HepG2 (cell line): ENCODE measurements around the gene CREG2. TPM values are rescaled to one million over a fixed set of nuclear protein-coding genes. Genes with fewer than 3 reads are reported as not detected.
A peak's percentile ranks its signal among the peaks of the same experiment; 100 is the strongest.

Experiments used
- HBP1 ChIP-seq: IDR thresholded peaks from 2 replicates; pipeline ENCODE4 v1.6.1; 2016; ENCODE audit warnings: low read depth, control low read depth
- HNRNPUL1 ChIP-seq: fragments of 200-400 bp; formaldehyde crosslinking; IDR thresholded peaks from 2 replicates; pipeline ENCODE4 v1.6.1; 2017; ENCODE audit warnings: low read depth, mild to moderate bottlenecking, low read length, moderate library complexity
- JUND ChIP-seq: sonication (generic); formaldehyde crosslinking; IDR thresholded peaks from 2 replicates; pipeline ENCODE4 v1.8.0; 2022; ENCODE audit warnings: mild to moderate bottlenecking, missing genetic modification reagents
- MBD4 ChIP-seq: IDR thresholded peaks from 2 replicates; pipeline ENCODE4 v1.6.1; 2012; ENCODE audit warnings: low read length, inconsistent platforms, borderline replicate concordance
- MIER2 ChIP-seq: IDR thresholded peaks from 2 replicates; pipeline ENCODE4 v1.6.1; 2016; ENCODE audit warnings: missing biosample characterization, missing genetic modification reagents
- NFKB2 ChIP-seq: sonication (generic); formaldehyde crosslinking; IDR thresholded peaks from 2 replicates; pipeline ENCODE4 v1.4.0; 2020; ENCODE audit warnings: missing genetic modification reagents, borderline replicate concordance
- PHF8 ChIP-seq: sonication (generic); formaldehyde crosslinking; IDR thresholded peaks from 2 replicates; pipeline ENCODE4 v1.5.0; 2020; ENCODE audit warnings: missing genetic modification reagents
- POGZ ChIP-seq: sonication (generic); formaldehyde crosslinking; IDR thresholded peaks from 2 replicates; pipeline ENCODE4 v1.4.0; 2020; ENCODE audit warnings: mild to moderate bottlenecking, missing genetic modification reagents
- SMYD3 ChIP-seq: sonication (generic); formaldehyde crosslinking; IDR thresholded peaks from 2 replicates; pipeline ENCODE4 v1.8.1; 2023; ENCODE audit warnings: mild to moderate bottlenecking, missing genetic modification reagents
- TCF7L2 ChIP-seq: IDR thresholded peaks from 2 replicates; pipeline ENCODE4 v1.6.1; 2011; ENCODE audit warnings: mild to moderate bottlenecking, low read depth, low read length, moderate library complexity
- THAP11 ChIP-seq: IDR thresholded peaks from 2 replicates; pipeline ENCODE4 v1.6.1; 2016; ENCODE audit warnings: missing biosample characterization, missing genetic modification reagents
- ZMYM3 ChIP-seq: sonication (generic); formaldehyde crosslinking; IDR thresholded peaks from 2 replicates; pipeline ENCODE4 v1.5.1; 2020; ENCODE audit warnings: mild to moderate bottlenecking, missing genetic modification reagents
- ZNF331 ChIP-seq: sonication (generic); formaldehyde crosslinking; IDR thresholded peaks from 2 replicates; pipeline ENCODE4 v1.4.0; 2020; ENCODE audit warnings: missing genetic modification reagents
- ZNF335 ChIP-seq: sonication (generic); formaldehyde crosslinking; IDR thresholded peaks from 2 replicates; pipeline ENCODE4 v1.4.0; 2020; ENCODE audit warnings: missing genetic modification reagents
- ZNF512 ChIP-seq: sonication (generic); formaldehyde crosslinking; IDR thresholded peaks from 2 replicates; pipeline ENCODE4 v1.4.0; 2020; ENCODE audit warnings: mild to moderate bottlenecking, missing genetic modification reagents
- ZNF709 ChIP-seq: sonication (generic); formaldehyde crosslinking; IDR thresholded peaks from 2 replicates; pipeline ENCODE4 v1.5.0; 2020; ENCODE audit warnings: mild to moderate bottlenecking, missing genetic modification reagents
- polyA plus RNA-seq, 8 experiments: library from polyadenylated mRNA; depleted of rRNA in 3 of 8; stranded (reverse) in 7 of 8; unstranded in 1 of 8; fragments of >200 nt; fragmentation: Illumina TruSeq in 4 of 8; extraction: Trizol in 4 of 8; gene quantifications; 2 replicates each; pipeline versions ENCODE4 v1.2.1 to v1.2.3, GENCODE V29; 2011 to 2016; ENCODE audit warnings: low read depth in 4 of 8, missing spikeins in 1 of 8, mixed read lengths in 1 of 8; ENCODE audit not compliant: insufficient read depth in 1 of 8
- total RNA-seq, 5 experiments: library from RNA; depleted of rRNA; stranded (reverse); fragments of >200 nt; fragmentation: Illumina TruSeq; extraction: Trizol; gene quantifications; 2 replicates each; pipeline ENCODE4 v1.2.3, GENCODE V29; 2016; ENCODE audit warnings: low read depth in 1 of 5
- TF ChIP-seq, protein P1 (sequence below): sonication (generic); formaldehyde crosslinking; IDR thresholded peaks from 2 replicates; pipeline ENCODE4 v1.4.0; 2020; ENCODE audit warnings: mild to moderate bottlenecking, missing genetic modification reagents
- TF ChIP-seq, protein P2 (sequence below): sonication (generic); formaldehyde crosslinking; IDR thresholded peaks from 2 replicates; pipeline ENCODE4 v1.4.0; 2020; ENCODE audit warnings: missing genetic modification reagents
- TF ChIP-seq, protein P3 (sequence below): IDR thresholded peaks from 2 replicates; pipeline ENCODE4 v1.6.1; 2012; ENCODE audit warnings: inconsistent platforms

Gene CREG2
- total and polyA plus RNA-seq, 2 of the 13 experiments (the other 11 are each of a cell fraction or from before 2014, with no cell fraction given) = 0.18 to 0.26 TPM

GRCh38 chr2:101332885-101333766 is 54.2 kb downstream of the CREG2 start (continued):
- TF ChIP-seq, protein P1, sequence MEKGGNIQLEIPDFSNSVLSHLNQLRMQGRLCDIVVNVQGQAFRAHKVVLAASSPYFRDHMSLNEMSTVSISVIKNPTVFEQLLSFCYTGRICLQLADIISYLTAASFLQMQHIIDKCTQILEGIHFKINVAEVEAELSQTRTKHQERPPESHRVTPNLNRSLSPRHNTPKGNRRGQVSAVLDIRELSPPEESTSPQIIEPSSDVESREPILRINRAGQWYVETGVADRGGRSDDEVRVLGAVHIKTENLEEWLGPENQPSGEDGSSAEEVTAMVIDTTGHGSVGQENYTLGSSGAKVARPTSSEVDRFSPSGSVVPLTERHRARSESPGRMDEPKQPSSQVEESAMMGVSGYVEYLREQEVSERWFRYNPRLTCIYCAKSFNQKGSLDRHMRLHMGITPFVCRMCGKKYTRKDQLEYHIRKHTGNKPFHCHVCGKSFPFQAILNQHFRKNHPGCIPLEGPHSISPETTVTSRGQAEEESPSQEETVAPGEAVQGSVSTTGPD = no peak
- no peak for TF ChIP-seq ZNF709
- TF ChIP-seq MIER2 (CRISPR knock-in tag) = no peak; the same call in 1 of the 2 replicates
- TF ChIP-seq TCF7L2 = peak; percentile 94
- no peak for TF ChIP-seq ZNF512 (CRISPR knock-in tag)
- TF ChIP-seq MBD4 = peak; percentile 94; the same call in 1 of the 2 replicates
- TF ChIP-seq NFKB2 (CRISPR knock-in tag) = no peak
- no peak for TF ChIP-seq PHF8 (CRISPR knock-in tag)
- TF ChIP-seq, protein P2, sequence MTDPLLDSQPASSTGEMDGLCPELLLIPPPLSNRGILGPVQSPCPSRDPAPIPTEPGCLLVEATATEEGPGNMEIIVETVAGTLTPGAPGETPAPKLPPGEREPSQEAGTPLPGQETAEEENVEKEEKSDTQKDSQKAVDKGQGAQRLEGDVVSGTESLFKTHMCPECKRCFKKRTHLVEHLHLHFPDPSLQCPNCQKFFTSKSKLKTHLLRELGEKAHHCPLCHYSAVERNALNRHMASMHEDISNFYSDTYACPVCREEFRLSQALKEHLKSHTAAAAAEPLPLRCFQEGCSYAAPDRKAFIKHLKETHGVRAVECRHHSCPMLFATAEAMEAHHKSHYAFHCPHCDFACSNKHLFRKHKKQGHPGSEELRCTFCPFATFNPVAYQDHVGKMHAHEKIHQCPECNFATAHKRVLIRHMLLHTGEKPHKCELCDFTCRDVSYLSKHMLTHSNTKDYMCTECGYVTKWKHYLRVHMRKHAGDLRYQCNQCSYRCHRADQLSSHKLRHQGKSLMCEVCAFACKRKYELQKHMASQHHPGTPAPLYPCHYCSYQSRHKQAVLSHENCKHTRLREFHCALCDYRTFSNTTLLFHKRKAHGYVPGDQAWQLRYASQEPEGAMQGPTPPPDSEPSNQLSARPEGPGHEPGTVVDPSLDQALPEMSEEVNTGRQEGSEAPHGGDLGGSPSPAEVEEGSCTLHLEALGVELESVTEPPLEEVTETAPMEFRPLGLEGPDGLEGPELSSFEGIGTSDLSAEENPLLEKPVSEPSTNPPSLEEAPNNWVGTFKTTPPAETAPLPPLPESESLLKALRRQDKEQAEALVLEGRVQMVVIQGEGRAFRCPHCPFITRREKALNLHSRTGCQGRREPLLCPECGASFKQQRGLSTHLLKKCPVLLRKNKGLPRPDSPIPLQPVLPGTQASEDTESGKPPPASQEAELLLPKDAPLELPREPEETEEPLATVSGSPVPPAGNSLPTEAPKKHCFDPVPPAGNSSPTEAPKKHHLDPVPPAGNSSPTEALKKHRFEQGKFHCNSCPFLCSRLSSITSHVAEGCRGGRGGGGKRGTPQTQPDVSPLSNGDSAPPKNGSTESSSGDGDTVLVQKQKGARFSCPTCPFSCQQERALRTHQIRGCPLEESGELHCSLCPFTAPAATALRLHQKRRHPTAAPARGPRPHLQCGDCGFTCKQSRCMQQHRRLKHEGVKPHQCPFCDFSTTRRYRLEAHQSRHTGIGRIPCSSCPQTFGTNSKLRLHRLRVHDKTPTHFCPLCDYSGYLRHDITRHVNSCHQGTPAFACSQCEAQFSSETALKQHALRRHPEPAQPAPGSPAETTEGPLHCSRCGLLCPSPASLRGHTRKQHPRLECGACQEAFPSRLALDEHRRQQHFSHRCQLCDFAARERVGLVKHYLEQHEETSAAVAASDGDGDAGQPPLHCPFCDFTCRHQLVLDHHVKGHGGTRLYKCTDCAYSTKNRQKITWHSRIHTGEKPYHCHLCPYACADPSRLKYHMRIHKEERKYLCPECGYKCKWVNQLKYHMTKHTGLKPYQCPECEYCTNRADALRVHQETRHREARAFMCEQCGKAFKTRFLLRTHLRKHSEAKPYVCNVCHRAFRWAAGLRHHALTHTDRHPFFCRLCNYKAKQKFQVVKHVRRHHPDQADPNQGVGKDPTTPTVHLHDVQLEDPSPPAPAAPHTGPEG (CRISPR knock-in tag) = no peak
- TF ChIP-seq ZNF335 (CRISPR knock-in tag) = no peak
- TF ChIP-seq, protein P3, sequence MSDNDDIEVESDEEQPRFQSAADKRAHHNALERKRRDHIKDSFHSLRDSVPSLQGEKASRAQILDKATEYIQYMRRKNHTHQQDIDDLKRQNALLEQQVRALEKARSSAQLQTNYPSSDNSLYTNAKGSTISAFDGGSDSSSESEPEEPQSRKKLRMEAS = 0 out of 2 replicates have a peak, but pooled peaks have one; percentile 28
- TF ChIP-seq SMYD3 (CRISPR knock-in tag) = no peak
- no peak for TF ChIP-seq POGZ (CRISPR knock-in tag)
- TF ChIP-seq HNRNPUL1 = no peak
- TF ChIP-seq ZMYM3 = no peak; the same call in 1 of the 2 replicates
- TF ChIP-seq HBP1 = no peak
- TF ChIP-seq THAP11 (CRISPR knock-in tag) = peak; percentile 52; the same call in 1 of the 2 replicates
- TF ChIP-seq ZNF331 (CRISPR knock-in tag) = peak; percentile 63; the same call in 1 of the 2 replicates
- TF ChIP-seq JUND (CRISPR knock-in tag) = no peak
